GM21723 (cell line): ENCODE data around the gene TEX55.
"Not testable (repeated sequence)": the region's sequence is repeated elsewhere in the genome, so short reads cannot be mapped to it uniquely, and the experiment has no call there.

Source experiments
- ATAC-seq: cut with Tn5 transposase; IDR thresholded peaks from one replicate; pipeline ENCODE4 v1.9.1; 2021; ENCODE audit warnings: mild to moderate bottlenecking, moderate library complexity; ENCODE audit not compliant: unreplicated experiment

The TEX55 gene

GRCh38 chr3:119160361-119160760 is 14.4 kb downstream of the TEX55 start:
- ATAC-seq = no peak

GRCh38 chr3:119160815-119161214 is 14.8 kb downstream of the TEX55 start:
- no peak for ATAC-seq

- no peak for ATAC-seq
These were observed 15.3 kb downstream of the TEX55 start for GRCh38 chr3:119161240-119161639.

GRCh38 chr3:119164745-119165144 is 18.8 kb downstream of the TEX55 start:
- ATAC-seq = not testable (repeated sequence)

GRCh38 chr3:119170821-119171220 is 24.9 kb downstream of the TEX55 start:
- no peak for ATAC-seq

- no peak for ATAC-seq
These were observed 27.4 kb downstream of the TEX55 start, which contains the start of gene UPK1B for GRCh38 chr3:119173325-119173724. Gene UPK1B (plus strand): TSS chr3:119173598. CDS start chr3:119186742, 13,144 bp downstream.

- ATAC-seq = no peak
These were observed 30.1 kb downstream of the TEX55 start for GRCh38 chr3:119175872-119176756.

GRCh38 chr3:119176778-119177177 is 30.8 kb downstream of the TEX55 start:
- ATAC-seq = no peak

GRCh38 chr3:119177321-119177720 is 31.4 kb downstream of the TEX55 start:
- no peak for ATAC-seq

GRCh38 chr3:119181765-119182164 is 35.8 kb downstream of the TEX55 start:
- ATAC-seq = no peak

- ATAC-seq = no peak
These were observed 38.1 kb downstream of the TEX55 start for GRCh38 chr3:119184111-119184510.

GRCh38 chr3:119184796-119185570 is 39.0 kb downstream of the TEX55 start:
- no peak for ATAC-seq

GRCh38 chr3:119187266-119187665 is 41.3 kb downstream of the TEX55 start:
- ATAC-seq = no peak

- ATAC-seq = no peak
These were observed 45.8 kb downstream of the TEX55 start for GRCh38 chr3:119191800-119192199.

- no peak for ATAC-seq
These were observed 48.5 kb downstream of the TEX55 start for GRCh38 chr3:119194237-119195150.

GRCh38 chr3:119195151-119195476 is 49.1 kb downstream of the TEX55 start:
- no peak for ATAC-seq

- no peak for ATAC-seq
These were observed 49.9 kb downstream of the TEX55 start for GRCh38 chr3:119195911-119196310.
